ENCODE data around the gene EEF1E1. TPM values are rescaled to one million over a fixed set of nuclear protein-coding genes. Genes with fewer than 3 reads are reported as not detected.

Gene EEF1E1
- total RNA-seq (2022; extraction: Qiagen RNA extraction; ENCODE audit: low read depth), result 57.5 to 92.9 TPM (median 67.0 TPM) in 5 replicates

DNA sequence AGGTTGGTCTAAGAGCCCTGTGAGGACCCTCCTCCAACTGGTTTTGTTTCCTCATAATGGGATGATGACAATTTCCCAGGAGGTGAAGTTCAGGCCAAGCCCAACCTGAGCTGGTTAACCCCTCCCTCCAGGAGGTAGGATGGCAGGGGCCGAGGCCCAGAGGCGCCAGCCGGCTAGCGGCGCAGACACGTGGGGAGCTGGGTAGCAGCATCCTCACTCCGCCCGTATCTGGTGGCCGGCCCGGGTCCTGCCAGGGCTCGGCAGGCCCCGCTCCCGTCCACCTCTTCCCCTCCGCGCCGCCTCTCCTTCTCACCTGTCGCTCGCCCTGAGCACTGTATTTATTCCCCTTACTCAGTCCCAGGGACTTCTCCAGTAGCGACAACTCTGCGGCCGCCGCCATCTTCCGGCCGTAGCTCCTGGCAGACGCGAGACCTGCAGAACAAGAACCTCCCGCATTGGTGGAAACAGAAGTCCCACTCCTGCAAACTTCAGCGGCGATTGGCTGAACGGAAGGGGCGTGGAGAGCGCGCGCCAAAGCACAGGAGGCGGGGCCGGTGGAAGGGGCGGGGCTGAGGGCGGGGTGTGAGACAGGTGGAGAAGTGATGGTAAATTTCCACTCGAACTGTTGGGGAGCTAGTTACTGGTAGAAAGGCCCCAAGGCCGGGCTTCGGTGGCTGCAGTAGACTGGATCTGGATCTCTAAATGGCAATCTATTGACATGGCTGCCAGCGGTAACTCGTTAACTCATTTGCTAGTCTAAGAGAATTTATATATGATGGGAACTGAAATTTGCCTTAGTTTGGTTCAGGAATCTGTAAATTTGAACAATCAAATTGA is at the start of gene EEF1E1:
EEF1E1 (minus strand) TSS at position 427 of the 837 bp plus-strand sequence; CDS start at position 400, 27 bp downstream.

DNA sequence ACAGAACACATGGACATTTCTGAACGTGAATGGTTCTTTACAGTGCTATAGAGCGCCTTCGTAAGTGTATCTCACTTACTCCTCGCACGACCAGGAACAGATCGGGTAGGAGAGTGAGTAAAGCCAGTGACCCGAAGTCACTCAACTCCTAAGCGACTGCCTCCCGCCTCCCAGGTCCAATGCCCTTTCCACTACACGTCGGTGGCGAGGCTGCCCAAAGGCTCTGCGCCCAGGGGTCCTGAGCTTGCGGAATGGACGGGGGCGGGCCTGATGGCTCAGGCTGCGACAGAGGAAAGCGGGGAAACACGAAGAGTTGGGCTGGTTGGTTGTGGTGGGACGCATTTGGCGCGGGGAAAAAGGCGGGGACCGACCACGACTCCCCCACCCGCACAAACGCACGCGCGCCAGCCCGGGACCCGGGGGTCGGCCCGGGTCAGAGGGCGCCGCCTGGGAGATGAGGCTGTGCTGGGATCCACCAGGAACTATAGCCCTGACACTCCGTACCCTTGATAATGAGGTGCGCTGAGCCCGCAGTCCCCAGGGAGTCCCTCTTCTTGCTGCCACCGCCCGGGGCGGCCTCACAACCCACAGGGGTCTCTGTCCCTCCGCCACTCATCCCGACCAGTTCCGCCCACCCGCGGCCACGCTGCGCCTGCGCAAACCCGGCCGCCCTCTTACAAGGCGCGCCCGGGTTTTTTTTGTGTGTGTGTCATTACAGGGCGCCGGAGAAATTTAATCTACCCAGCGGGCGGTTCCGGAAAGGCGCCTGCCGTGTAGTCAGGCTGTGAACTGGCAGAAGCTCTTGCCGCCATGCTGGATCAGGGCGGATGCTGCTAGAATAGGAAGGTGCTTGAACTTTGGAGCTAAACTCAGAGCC is 38.3 kb downstream of the EEF1E1 start, which contains the start of gene BLOC1S5:
BLOC1S5 (minus strand) TSS at position 629 of the 877 bp plus-strand sequence; CDS start at position 616, 13 bp downstream.

Other genes with a start within 250 kb of the EEF1E1 start
- gene TXNDC5, start 191.8 kb downstream of the EEF1E1 start, total RNA-seq (2022; extraction: Qiagen RNA extraction; ENCODE audit: low read depth), result 125 to 154 TPM (median 148 TPM) in 5 replicates
- 5.2 to 10.3 TPM (median 8.0 TPM) in 5 replicates for gene BLOC1S5, start 38.2 kb downstream of the EEF1E1 start, total RNA-seq (2022; extraction: Qiagen RNA extraction; ENCODE audit: low read depth)

Data from A549 treated with RU486 at 1 μM for 4 hours (cell line).